Measurements from ENCODE around the gene SLCO3A1.

SLCO3A1 gene

GRCh38 chr15:92161039-92161670 is 307.6 kb downstream of the SLCO3A1 start:
- no peak overlapping the region for H3K4me3 ChIP-seq (ENCODE audit: low read depth, low read length)
- no peak for TF ChIP-seq CTCF (IDR thresholded peaks at IDR 0.05; ENCODE audit: low read depth, low read length)

- no peak for TF ChIP-seq CTCF (IDR thresholded peaks at IDR 0.05; ENCODE audit: low read depth, low read length)
These were observed 309.1 kb downstream of the SLCO3A1 start for GRCh38 chr15:92162657-92163056.

GRCh38 chr15:92163641-92164040 is 310.1 kb downstream of the SLCO3A1 start:
- no peak overlapping the region for H3K4me3 ChIP-seq (ENCODE audit: low read depth, low read length)
- no peak for TF ChIP-seq CTCF (IDR thresholded peaks at IDR 0.05; ENCODE audit: low read depth, low read length)

More at GRCh38 chr15:92162657-92163056, 309.1 kb downstream of the SLCO3A1 start:
- no peak overlapping the region for H3K4me3 ChIP-seq (ENCODE audit: low read depth, low read length)

- TF ChIP-seq CTCF (IDR thresholded peaks at IDR 0.05; ENCODE audit: low read depth, low read length): no peak
- no peak overlapping the region for H3K4me3 ChIP-seq (ENCODE audit: low read depth, low read length)
These were observed 311.0 kb downstream of the SLCO3A1 start for GRCh38 chr15:92164327-92165000.

- no peak for TF ChIP-seq CTCF (IDR thresholded peaks at IDR 0.05; ENCODE audit: low read depth, low read length)
- no peak overlapping the region for H3K4me3 ChIP-seq (ENCODE audit: low read depth, low read length)
These were observed 311.5 kb downstream of the SLCO3A1 start for GRCh38 chr15:92165001-92165346.

GRCh38 chr15:92166029-92166428 is 312.5 kb downstream of the SLCO3A1 start:
- TF ChIP-seq CTCF (IDR thresholded peaks at IDR 0.05; ENCODE audit: low read depth, low read length): no peak
- H3K4me3 ChIP-seq (ENCODE audit: low read depth, low read length): no peak overlapping the region

GRCh38 chr15:92166751-92167405 is 313.4 kb downstream of the SLCO3A1 start:
- no peak for TF ChIP-seq CTCF (IDR thresholded peaks at IDR 0.05; ENCODE audit: low read depth, low read length)
- no peak overlapping the region for H3K4me3 ChIP-seq (ENCODE audit: low read depth, low read length)
